Right cardiac atrium (tissue), 5 donors: ENCODE results near the gene ZSCAN30. TPM values are rescaled to one million over a fixed set of nuclear protein-coding genes. Genes with fewer than 3 reads are reported as not detected.
A peak's percentile ranks its signal among the peaks of the same experiment; 100 is the strongest.

Experiments
- ATAC-seq, 2 donors: fragments of 200-7000 bp; cut with Tn5 transposase; one replicate each; pipeline versions ENCODE4 v1.8.0 to v1.9.1; 2020; ENCODE audit warnings: moderate library complexity in 2 of 2, mild to moderate bottlenecking in 1 of 2
- DNase-seq, 3 donors: peaks; one replicate each; pipeline ENCODE4 v3.0.0-alpha.2; 2020
- H3K27ac ChIP-seq: one replicate; pipeline ENCODE4 v1.5.1; 2013; ENCODE audit warnings: mild to moderate bottlenecking, low read length, control low read depth, moderate library complexity
- H3K27me3 ChIP-seq: one replicate; pipeline ENCODE4 v1.6.1; 2013; ENCODE audit not compliant: control insufficient read depth, insufficient read depth
- H3K4me1 ChIP-seq: one replicate; pipeline ENCODE4 v1.6.1; 2013; ENCODE audit warnings: low read length; ENCODE audit not compliant: control insufficient read depth, insufficient read depth
- H3K4me3 ChIP-seq: one replicate; pipeline ENCODE4 v1.5.1; 2013; ENCODE audit warnings: low read length, control low read depth
- H3K9me3 ChIP-seq: one replicate; pipeline ENCODE4 v1.6.1; 2013; ENCODE audit warnings: low read length; ENCODE audit not compliant: control insufficient read depth
- WGBS: extraction: QIAGEN DNeasy Blood & Tissue Kit; methylation state at CpG from one replicate; pipeline ENCODE4 v1.1.7; 2013; 5-methylcytosine and 5-hydroxymethylcytosine counted together
- intact Hi-C, 4 donors: fragments of 100-400 bp; cut with DNase I; formaldehyde crosslinking; loops; one replicate each; pipeline versions ENCODE4 v1.11.0 to v1.14.0; 2022 to 2023
- long read RNA-seq, 4 donors: library from polyadenylated mRNA; unstranded; transcript quantifications; one replicate each; pipeline ENCODE4 v2.0.0, GENCODE V29; 2020 to 2021
- polyA plus RNA-seq: library from polyadenylated mRNA; stranded (reverse); fragments of 200-250 nt; gene quantifications from one replicate; pipeline ENCODE4 v1.2.3, GENCODE V29; 2013
- total RNA-seq, 4 donors: library from RNA; stranded (reverse); fragmentation: NEBNext Ultra II Directional; extraction: Animal tissue kit (Norgen Biotek cat#: 25700); gene quantifications; one replicate each; pipeline ENCODE4 v1.2.1, GENCODE V29; 2021
- donor health status: healthy with polysubstance abuse.
- donor health status: DM: no; HTN: yes; CAD: no.
- donor health status: DM: no; HTN: no; CAD: no.
- donor health status: DM: no; HTN: yes; CAD: no; lungs with severe emphysema.
- donor health status: DM: yes; HTN: yes; CAD: no.

Gene ZSCAN30
- total RNA-seq (10 to 100 TPM; 17.6 to 30.9 (median 20.4) TPM), polyA plus RNA-seq (16.9 TPM)
- long read RNA-seq, donor 1, full-length matches to known transcripts, result 12 of 29 reads
- long read RNA-seq, donor 1, partial matches to known transcripts, result 4 of 29 reads
- long read RNA-seq, donor 1, other reads (novel, unspliced or antisense), result 13 of 29 reads
- long read RNA-seq, donor 2, full-length matches to known transcripts, result 5 of 9 reads
- long read RNA-seq, donor 2, partial matches to known transcripts, result 0 of 9 reads
- long read RNA-seq, donor 2, other reads (novel, unspliced or antisense), result 4 of 9 reads
- long read RNA-seq, donor 3, full-length matches to known transcripts, result 35 of 83 reads
- long read RNA-seq, donor 3, partial matches to known transcripts, result 15 of 83 reads
- long read RNA-seq, donor 3, other reads (novel, unspliced or antisense), result 33 of 83 reads
- long read RNA-seq, donor 4, full-length matches to known transcripts, result 6 of 13 reads
- long read RNA-seq, donor 4, partial matches to known transcripts, result 0 of 13 reads
- long read RNA-seq, donor 4, other reads (novel, unspliced or antisense), result 7 of 13 reads

GRCh38 chr18:35290094-35290735, at the start of gene ZSCAN30:
Gene ZSCAN30 (minus strand): TSS chr18:35290229. CDS start chr18:35264352, 25,877 bp downstream.
- H3K4me3 ChIP-seq, result peak within 1 kb of the TSS; percentile 72
- under 1% methylated on average over 41 of the region's 41 CpGs for WGBS
- peaks cover 7% of the 10 kb centered on the region for H3K4me1 ChIP-seq
- DNase-seq, result peak; percentile 94 to 99 (median 98)
- intact Hi-C loops, result no loop called here
- peak; percentile 99 for ATAC-seq
- peak within 1 kb of the TSS; percentile 53 for H3K27ac ChIP-seq
- no peaks in the 10 kb centered on the region for H3K27me3 ChIP-seq
- H3K9me3 ChIP-seq, result no peaks in the 10 kb centered on the region

- 88% methylated on average over 5 of the region's 5 CpGs for WGBS
- Histone ChIP-seq H3K27ac (no peak overlapping the region), H3K4me3 (no peak overlapping the region), H3K9me3 (no peaks in the 10 kb centered on the region), H3K4me1 (no peaks in the 10 kb centered on the region), H3K27me3 (no peaks in the 10 kb centered on the region)
- no peak for ATAC-seq
- DNase-seq, result no peak
- intact Hi-C loops, result loop anchor here in 1 of 4 donors (10.0 kb wide), 1 partner anchor 52 kb away; no protein-coding TSS in a partner anchor
Observed at GRCh38 chr18:35337286-35337685, 47.3 kb upstream of the ZSCAN30 start.

GRCh38 chr18:35335866-35336265, 45.8 kb upstream of the ZSCAN30 start:
- no peak overlapping the region for H3K4me3 ChIP-seq
- 92% methylated on average over 4 of the region's 4 CpGs for WGBS
- no peak overlapping the region for H3K27ac ChIP-seq
- intact Hi-C loops, result loop anchor here in 1 of 4 donors (10.0 kb wide), 1 partner anchor 51 kb away; no protein-coding TSS in a partner anchor
- H3K9me3 ChIP-seq, result no peaks in the 10 kb centered on the region
- ATAC-seq (no peak), DNase-seq (no peak)
- peaks cover 2% of the 10 kb centered on the region for H3K4me1 ChIP-seq
- H3K27me3 ChIP-seq, result no peaks in the 10 kb centered on the region

- no peak overlapping the region for H3K27ac ChIP-seq
- ATAC-seq (no peak), DNase-seq (no peak)
- peaks cover 2% of the 10 kb centered on the region for H3K4me1 ChIP-seq
- no peaks in the 10 kb centered on the region for H3K9me3 ChIP-seq
- no peak overlapping the region for H3K4me3 ChIP-seq
- intact Hi-C loops, result loop anchor here in 2 of 4 donors (5.0 to 10.0 kb wide), 2 partner anchors 38 to 50 kb away; no protein-coding TSS in a partner anchor
- no peaks in the 10 kb centered on the region for H3K27me3 ChIP-seq
- WGBS, result 76% methylated on average over 3 of the region's 3 CpGs
Observed at GRCh38 chr18:35334821-35335220, 44.8 kb upstream of the ZSCAN30 start.

- no peak overlapping the region for H3K4me3 ChIP-seq
- no peaks in the 10 kb centered on the region for H3K9me3 ChIP-seq
- WGBS, result 85% methylated on average over 1 of the region's 1 CpG
- H3K27me3 ChIP-seq, result no peaks in the 10 kb centered on the region
- H3K27ac ChIP-seq, result no peak overlapping the region
- intact Hi-C loops, result loop anchor here in 2 of 4 donors (5.0 to 10.0 kb wide), 2 partner anchors 37 to 49 kb away; no protein-coding TSS in a partner anchor
- DNase-seq, result no peak
- ATAC-seq, result no peak
- peaks cover 2% of the 10 kb centered on the region for H3K4me1 ChIP-seq
Observed at GRCh38 chr18:35334212-35334611, 44.2 kb upstream of the ZSCAN30 start.

- Histone ChIP-seq H3K4me1 (peaks cover 2% of the 10 kb centered on the region), H3K9me3 (no peaks in the 10 kb centered on the region), H3K27ac (no peak overlapping the region), H3K27me3 (no peaks in the 10 kb centered on the region), H3K4me3 (no peak overlapping the region)
- no peak for DNase-seq
- WGBS, result 71% methylated on average over 4 of the region's 4 CpGs
- intact Hi-C loops, result loop anchor here in 2 of 4 donors (5.0 to 10.0 kb wide), 2 partner anchors 34 to 47 kb away; no protein-coding TSS in a partner anchor
- peak in 1 of 2 donors; percentile 43 for ATAC-seq
Observed at GRCh38 chr18:35331367-35332087, 41.5 kb upstream of the ZSCAN30 start.

- Histone ChIP-seq H3K4me1 (peaks cover 2% of the 10 kb centered on the region), H3K9me3 (no peaks in the 10 kb centered on the region), H3K4me3 (no peak overlapping the region), H3K27me3 (no peaks in the 10 kb centered on the region), H3K27ac (no peak overlapping the region)
- no peak for DNase-seq
- intact Hi-C loops, result no loop called here
- no peak for ATAC-seq
Observed at GRCh38 chr18:35328868-35329267, 38.8 kb upstream of the ZSCAN30 start.

GRCh38 chr18:35326695-35327387, 36.8 kb upstream of the ZSCAN30 start:
- DNase-seq (no peak), ATAC-seq (no peak)
- intact Hi-C loops, result no loop called here
- no peaks in the 10 kb centered on the region for H3K27me3 ChIP-seq
- H3K4me1 ChIP-seq, result peaks cover 2% of the 10 kb centered on the region
- no peaks in the 10 kb centered on the region for H3K9me3 ChIP-seq
- H3K27ac ChIP-seq, result no peak overlapping the region
- no peak overlapping the region for H3K4me3 ChIP-seq
- WGBS, result 55% methylated on average over 3 of the region's 3 CpGs

GRCh38 chr18:35324926-35325655, 35.1 kb upstream of the ZSCAN30 start:
- no peak for DNase-seq
- Histone ChIP-seq H3K9me3 (no peaks in the 10 kb centered on the region), H3K27ac (no peak overlapping the region), H3K4me3 (no peak overlapping the region), H3K27me3 (no peaks in the 10 kb centered on the region), H3K4me1 (no peaks in the 10 kb centered on the region)
- intact Hi-C loops, result no loop called here
- 81% methylated on average over 2 of the region's 2 CpGs for WGBS
- ATAC-seq, result no peak
